HG02571 (cell line): Measurements from ENCODE around the gene COQ2.
"Not testable (repeated sequence)": the region's sequence is repeated elsewhere in the genome, so short reads cannot be mapped to it uniquely, and the experiment has no call there.

Experiments
- ATAC-seq: cut with Tn5 transposase; IDR thresholded peaks from one replicate; pipeline ENCODE4 v1.9.1; 2021; ENCODE audit warnings: mild to moderate bottlenecking, moderate library complexity; ENCODE audit not compliant: unreplicated experiment

The COQ2 gene, protein sequence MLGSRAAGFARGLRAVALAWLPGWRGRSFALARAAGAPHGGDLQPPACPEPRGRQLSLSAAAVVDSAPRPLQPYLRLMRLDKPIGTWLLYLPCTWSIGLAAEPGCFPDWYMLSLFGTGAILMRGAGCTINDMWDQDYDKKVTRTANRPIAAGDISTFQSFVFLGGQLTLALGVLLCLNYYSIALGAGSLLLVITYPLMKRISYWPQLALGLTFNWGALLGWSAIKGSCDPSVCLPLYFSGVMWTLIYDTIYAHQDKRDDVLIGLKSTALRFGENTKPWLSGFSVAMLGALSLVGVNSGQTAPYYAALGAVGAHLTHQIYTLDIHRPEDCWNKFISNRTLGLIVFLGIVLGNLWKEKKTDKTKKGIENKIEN

GRCh38 chr4:83284193-83285054, at the start of gene COQ2:
COQ2 (minus strand) TSS chr4:83284798; CDS start chr4:83284764, 34 bp downstream.
- ATAC-seq, result peak; percentile 92

GRCh38 chr4:83331956-83332355, 47.4 kb upstream of the COQ2 start:
- ATAC-seq, result no peak

- ATAC-seq, result no peak
These were observed 45.0 kb upstream of the COQ2 start for GRCh38 chr4:83329521-83330110.

- ATAC-seq, result no peak
These were observed 44.1 kb upstream of the COQ2 start for GRCh38 chr4:83328521-83329187.

GRCh38 chr4:83326546-83326945, 41.9 kb upstream of the COQ2 start:
- no peak for ATAC-seq

DNA sequence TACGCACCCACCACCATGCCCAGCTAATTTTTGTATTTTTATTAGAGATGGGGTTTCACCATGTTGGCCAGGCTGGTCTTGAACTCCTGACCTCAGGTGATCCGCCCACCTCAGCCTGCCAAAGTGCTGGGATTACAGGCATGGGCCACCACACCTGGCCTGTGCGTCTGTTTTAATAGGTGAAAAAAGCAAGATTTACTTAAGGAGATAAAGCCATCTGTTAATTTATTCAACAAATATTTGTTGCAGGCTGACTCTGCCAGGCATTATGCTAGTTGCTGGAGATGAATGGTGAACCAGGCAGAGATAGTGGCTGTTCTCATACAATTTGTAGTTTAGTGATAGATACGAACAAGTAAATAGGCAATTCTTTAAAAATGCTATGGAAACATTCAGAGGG, 40.7 kb upstream of the COQ2 start:
- ATAC-seq, result not testable (repeated sequence)

DNA sequence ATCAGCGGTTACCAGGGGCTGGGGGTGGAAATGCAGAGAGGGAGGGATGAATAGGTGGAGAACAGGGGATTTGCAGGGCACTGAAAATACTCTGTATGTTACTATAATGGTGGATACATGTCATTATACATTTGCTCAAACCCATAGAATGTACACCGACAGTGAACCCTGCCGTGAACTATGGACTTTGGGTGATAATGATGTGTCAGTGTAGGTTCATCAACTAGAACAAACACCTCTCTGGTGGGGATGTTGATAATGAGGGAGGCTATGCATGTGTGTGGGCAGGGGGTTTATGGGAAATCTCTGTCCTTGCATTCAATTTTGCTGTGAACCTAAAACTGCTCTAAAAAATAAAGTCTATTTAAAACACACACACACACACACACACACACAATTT, 38.5 kb upstream of the COQ2 start:
- no peak for ATAC-seq

- ATAC-seq, result no peak
These were observed 36.0 kb upstream of the COQ2 start for GRCh38 chr4:83320548-83320947.

- ATAC-seq, result no peak
These were observed 34.1 kb upstream of the COQ2 start for GRCh38 chr4:83318666-83319065.

GRCh38 chr4:83317671-83318070, 33.1 kb upstream of the COQ2 start:
- ATAC-seq, result no peak

DNA sequence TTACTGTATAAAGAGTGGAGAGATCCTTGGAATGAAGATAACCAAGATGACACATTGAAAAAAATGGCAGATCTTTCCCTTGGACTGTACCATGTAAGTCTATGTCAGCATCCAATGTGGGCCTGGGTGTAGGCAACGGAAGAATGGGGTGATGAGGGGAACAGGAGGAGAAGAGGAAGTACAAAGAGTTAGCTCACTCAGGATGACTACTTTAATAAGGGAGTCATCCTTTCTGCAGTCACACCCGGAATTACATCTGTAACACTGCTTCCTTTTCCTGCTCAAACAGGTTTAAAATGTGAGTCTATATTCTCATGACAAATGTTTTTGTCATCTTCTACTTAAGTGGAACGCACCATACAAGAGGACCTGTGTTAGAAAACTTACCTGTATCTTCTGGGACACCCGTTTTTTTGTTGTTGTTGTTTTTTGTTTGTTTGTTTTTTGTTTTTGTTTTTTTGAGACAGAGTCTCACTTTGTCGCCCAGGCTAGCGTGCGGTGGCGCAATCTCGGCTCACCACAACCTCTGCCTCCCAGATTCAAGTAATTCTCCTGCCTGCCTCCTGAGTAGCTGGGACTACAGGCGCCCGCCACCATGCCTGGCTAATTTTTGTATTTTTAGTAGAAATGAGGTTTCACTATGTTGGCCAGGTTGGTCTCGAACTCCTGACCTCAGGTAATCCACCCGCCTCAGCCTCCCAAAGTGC, 32.0 kb upstream of the COQ2 start:
- no peak for ATAC-seq

DNA sequence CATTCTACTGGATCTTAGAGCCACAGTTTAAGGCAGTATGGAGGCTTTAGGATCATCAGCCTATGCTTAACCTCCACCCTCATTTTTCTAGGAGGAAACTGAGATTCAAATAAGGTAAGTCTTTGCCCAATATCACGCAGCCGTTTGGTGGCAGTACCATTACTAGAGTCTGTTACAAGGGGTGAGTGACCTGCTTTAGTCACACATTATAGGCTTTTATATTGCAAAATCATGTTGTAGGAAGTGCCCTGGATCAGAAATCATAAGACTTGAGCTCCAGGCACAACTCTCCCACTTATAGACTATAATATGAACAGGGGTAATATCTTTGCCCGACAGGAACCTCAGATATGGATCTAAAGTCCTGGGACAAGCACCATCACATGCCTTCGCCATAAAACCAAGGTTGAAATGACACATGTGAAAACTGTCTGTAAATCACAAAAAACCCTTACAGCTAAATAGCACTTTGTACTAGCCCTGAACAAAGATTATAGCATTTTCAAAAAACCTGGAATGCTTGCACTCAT, 30.8 kb upstream of the COQ2 start:
- no peak for ATAC-seq

GRCh38 chr4:83308672-83309071, 24.1 kb upstream of the COQ2 start:
- no peak for ATAC-seq

GRCh38 chr4:83307920-83308319, 23.3 kb upstream of the COQ2 start:
- ATAC-seq, result no peak

- no peak for ATAC-seq
These were observed 20.6 kb upstream of the COQ2 start for GRCh38 chr4:83305187-83305586.

- no peak for ATAC-seq
These were observed 13.1 kb upstream of the COQ2 start for GRCh38 chr4:83297548-83298260.

- no peak for ATAC-seq
These were observed 8.9 kb upstream of the COQ2 start for GRCh38 chr4:83293305-83294046.

- ATAC-seq, result not testable (repeated sequence)
These were observed 5.6 kb upstream of the COQ2 start for GRCh38 chr4:83290059-83290774.
